OCI-LY3 (cell line): ENCODE measurements around the gene HIKESHI.

Experiments used
- CTCF ChIP-seq: fragments of 200-600, 300-600 bp; sonication (generic); IDR thresholded peaks from 2 replicates; pipeline ENCODE4 v1.5.1; 2014; ENCODE audit warnings: antibody characterized with exemption, low read length, low read depth
- EZH2phosphoT487 ChIP-seq: fragments of 200-600 bp; shearing (Covaris generic); IDR thresholded peaks from 2 replicates; pipeline ENCODE4 v1.6.1; 2018; ENCODE audit warnings: antibody characterized with exemption, mixed run types, low read depth

GRCh38 chr11:86262387-86262786 is 39.7 kb upstream of the HIKESHI start:
- TF ChIP-seq CTCF = no peak
- TF ChIP-seq EZH2phosphoT487 = no peak
